OCI-LY1 (cell line): ENCODE data around the gene MLLT1.

Experiments used
- CTCF ChIP-seq: fragments of 200-600 bp; sonication (generic), shearing (Covaris generic); IDR thresholded peaks from 2 replicates; pipeline ENCODE4 v1.5.1; 2017; ENCODE audit warnings: mild to moderate bottlenecking, antibody characterized with exemption, low read length, moderate library complexity, mixed read lengths
- EZH2 ChIP-seq: fragments of 200-600 bp; sonication (generic), shearing (Covaris generic); IDR thresholded peaks from 2 replicates; pipeline ENCODE4 v1.8.0; 2017; ENCODE audit warnings: borderline replicate concordance, mixed run types, mild to moderate bottlenecking, antibody characterized with exemption, low read length, moderate library complexity, mixed read lengths

GRCh38 chr19:6209680-6210079 lies 70.1 kb downstream of the MLLT1 start:
- TF ChIP-seq CTCF (no peak), EZH2 (no peak)
